H1 (cell line): ENCODE measurements around the gene PIK3R6.

Experiments used
- BRCA1 ChIP-seq: IDR thresholded peaks from 2 replicates; pipeline ENCODE4 v1.6.1; 2012; ENCODE audit warnings: low read depth, low read length, improper control_type of control experiment
- EZH2 ChIP-seq: fragments of 200-600 bp; sonication (generic); IDR thresholded peaks from 2 replicates; pipeline ENCODE4 v1.7.1; 2012; ENCODE audit warnings: low read depth, mild to moderate bottlenecking, moderate library complexity, low read length, inconsistent platforms; ENCODE audit not compliant: severe bottlenecking
- HDAC6 ChIP-seq: IDR thresholded peaks from one replicate; pipeline ENCODE4 v1.7.1; 2012; ENCODE audit warnings: low read depth, mild to moderate bottlenecking, inconsistent platforms, low read length, moderate library complexity
- MAFK ChIP-seq: IDR thresholded peaks from 2 replicates; pipeline ENCODE4 v1.6.1; 2012; ENCODE audit warnings: low read depth, mild to moderate bottlenecking, improper control_type of control experiment, low read length
- POLR2A ChIP-seq, 2 experiments: IDR thresholded peaks; 1 replicate in 1 of 2; 2 replicates in 1 of 2; pipeline ENCODE4 v1.6.1; 2011; ENCODE audit warnings: low read depth in 2 of 2, low read length in 2 of 2, mild to moderate bottlenecking in 2 of 2; ENCODE audit errors: control extremely low read depth in 1 of 2
- SIRT6 ChIP-seq: IDR thresholded peaks from one replicate; pipeline ENCODE4 v1.7.1; 2012; ENCODE audit warnings: low read length, inconsistent platforms
- ZNF274 ChIP-seq: IDR thresholded peaks from 2 replicates; pipeline ENCODE4 v1.7.0; 2012; ENCODE audit warnings: low read length, borderline replicate concordance; ENCODE audit errors: extremely low read depth
- TF ChIP-seq, protein P1 (sequence below), 3 experiments: IDR thresholded peaks; 1 replicate in 2 of 3; 2 replicates in 1 of 3; pipeline versions ENCODE4 v1.5.1 to v1.6.1; 2011; ENCODE audit warnings: low read length in 3 of 3, mild to moderate bottlenecking in 3 of 3, inconsistent platforms in 2 of 3, low read depth in 1 of 3, moderate library complexity in 1 of 3; ENCODE audit not compliant: insufficient read depth in 1 of 3; ENCODE audit errors: control extremely low read depth in 1 of 3
- TF ChIP-seq, protein P2 (sequence below): IDR thresholded peaks from 2 replicates; pipeline ENCODE4 v1.6.1; 2012; ENCODE audit warnings: inconsistent platforms
- TF ChIP-seq, protein P3 (sequence below): IDR thresholded peaks from 2 replicates; pipeline ENCODE4 v1.6.1; 2011; ENCODE audit warnings: low read length, improper control_type of control experiment

DNA sequence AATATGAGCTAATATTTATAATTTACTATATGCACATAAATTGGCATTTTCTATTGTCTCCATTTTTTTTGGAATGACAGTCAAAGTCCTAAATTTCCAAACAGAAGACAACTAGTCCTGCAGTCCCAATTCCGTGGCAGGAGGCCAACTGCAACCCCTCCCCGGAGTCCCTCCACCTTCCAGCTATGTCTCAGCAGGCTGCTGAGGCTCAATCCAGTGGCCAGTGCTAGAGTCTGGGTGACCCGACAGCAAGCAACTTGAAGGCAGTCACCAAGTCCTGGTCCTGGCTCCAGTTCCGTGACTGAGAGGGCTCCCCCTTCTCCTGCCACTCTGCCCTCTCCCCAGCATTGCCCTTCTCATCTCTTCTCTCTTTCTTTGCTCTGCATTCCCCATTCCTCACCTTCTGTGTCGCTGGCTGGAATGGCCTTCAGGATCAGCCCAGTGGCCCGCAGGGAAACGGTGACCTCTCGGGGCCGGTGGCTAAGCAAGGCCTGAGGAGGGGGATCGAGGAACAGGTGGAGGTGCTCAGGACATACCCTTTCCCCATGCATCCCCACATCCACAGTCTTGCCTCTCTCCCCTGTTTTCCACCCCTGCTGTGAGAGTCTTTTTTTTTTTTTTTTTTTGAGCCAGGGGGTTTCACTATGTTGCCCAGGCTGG lies 45.9 kb downstream of the PIK3R6 start:
- TF ChIP-seq, protein P1, sequence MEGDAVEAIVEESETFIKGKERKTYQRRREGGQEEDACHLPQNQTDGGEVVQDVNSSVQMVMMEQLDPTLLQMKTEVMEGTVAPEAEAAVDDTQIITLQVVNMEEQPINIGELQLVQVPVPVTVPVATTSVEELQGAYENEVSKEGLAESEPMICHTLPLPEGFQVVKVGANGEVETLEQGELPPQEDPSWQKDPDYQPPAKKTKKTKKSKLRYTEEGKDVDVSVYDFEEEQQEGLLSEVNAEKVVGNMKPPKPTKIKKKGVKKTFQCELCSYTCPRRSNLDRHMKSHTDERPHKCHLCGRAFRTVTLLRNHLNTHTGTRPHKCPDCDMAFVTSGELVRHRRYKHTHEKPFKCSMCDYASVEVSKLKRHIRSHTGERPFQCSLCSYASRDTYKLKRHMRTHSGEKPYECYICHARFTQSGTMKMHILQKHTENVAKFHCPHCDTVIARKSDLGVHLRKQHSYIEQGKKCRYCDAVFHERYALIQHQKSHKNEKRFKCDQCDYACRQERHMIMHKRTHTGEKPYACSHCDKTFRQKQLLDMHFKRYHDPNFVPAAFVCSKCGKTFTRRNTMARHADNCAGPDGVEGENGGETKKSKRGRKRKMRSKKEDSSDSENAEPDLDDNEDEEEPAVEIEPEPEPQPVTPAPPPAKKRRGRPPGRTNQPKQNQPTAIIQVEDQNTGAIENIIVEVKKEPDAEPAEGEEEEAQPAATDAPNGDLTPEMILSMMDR (IDR thresholded peaks at IDR 0.05; ENCODE audit: control extremely low read depth in 1 of 3, insufficient read depth in 1 of 3, low read depth in 1 of 3, low read length in 3 of 3): no peak
- TF ChIP-seq HDAC6: no peak
- TF ChIP-seq EZH2: no peak
- TF ChIP-seq MAFK: no peak
- TF ChIP-seq, protein P2, sequence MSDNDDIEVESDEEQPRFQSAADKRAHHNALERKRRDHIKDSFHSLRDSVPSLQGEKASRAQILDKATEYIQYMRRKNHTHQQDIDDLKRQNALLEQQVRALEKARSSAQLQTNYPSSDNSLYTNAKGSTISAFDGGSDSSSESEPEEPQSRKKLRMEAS: no peak
- TF ChIP-seq ZNF274: no peak
- no peak for TF ChIP-seq BRCA1
- TF ChIP-seq POLR2A (IDR thresholded peaks at IDR 0.05; ENCODE audit: control extremely low read depth in 1 of 2, low read depth in 2 of 2, low read length in 2 of 2): no peak
- no peak for TF ChIP-seq SIRT6
- TF ChIP-seq, protein P3, sequence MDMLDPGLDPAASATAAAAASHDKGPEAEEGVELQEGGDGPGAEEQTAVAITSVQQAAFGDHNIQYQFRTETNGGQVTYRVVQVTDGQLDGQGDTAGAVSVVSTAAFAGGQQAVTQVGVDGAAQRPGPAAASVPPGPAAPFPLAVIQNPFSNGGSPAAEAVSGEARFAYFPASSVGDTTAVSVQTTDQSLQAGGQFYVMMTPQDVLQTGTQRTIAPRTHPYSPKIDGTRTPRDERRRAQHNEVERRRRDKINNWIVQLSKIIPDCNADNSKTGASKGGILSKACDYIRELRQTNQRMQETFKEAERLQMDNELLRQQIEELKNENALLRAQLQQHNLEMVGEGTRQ: no peak
